K562 (cell line): ENCODE data around the gene DNASE1L3. TPM values are rescaled to one million over a fixed set of nuclear protein-coding genes. Genes with fewer than 3 reads are reported as not detected.

Experiments
- ATAC-seq: fragments of 200-7000 bp; cut with Tn5 transposase; 3 replicates; pipeline ENCODE4 v1.9.1; 2020; ENCODE audit warnings: moderate library complexity
- BruUV-seq: library from RNA; stranded (reverse); fragments of 400-500 nt; replicated peaks from 2 replicates; lab custom pipeline; 2021; lab: Mats Ljungman, UMichigan
- CTCF ChIA-PET: fragments of 300-600 bp; formaldehyde crosslinking; extraction: SDS; loops from one replicate; lab custom pipeline; 2021; ENCODE audit warnings: low intra/inter-chr PET ratio; lab: Yijun Ruan, JAX
- POLR2A ChIA-PET: fragments of 300-600, 350-650 bp; sonication (Branson Sonifier 250); formaldehyde crosslinking; extraction: SDS; loops from one replicate; lab custom pipeline; 2021; ENCODE audit warnings: antibody characterized with exemption, inconsistent platforms; lab: Yijun Ruan, JAX
- DNase-seq, 4 experiments: peaks; one replicate each; pipeline versions ENCODE4 v3.0.0 to v3.0.0-alpha.2; 2011 to 2018; ENCODE audit warnings: low spot score in 3 of 4, mixed read lengths in 3 of 4; ENCODE audit errors: extremely low read depth in 1 of 4
- FAIRE-seq: peaks from 2 replicates; lab custom pipeline; 2011; peaks lifted over from hg19 to GRCh38; lab: Jason Lieb, UNC
- H2AFZ ChIP-seq: 2 replicates; pipeline ENCODE4 v1.6.0; 2011; ENCODE audit warnings: low read depth, low read length, control low read depth, inconsistent platforms
- H3K27ac ChIP-seq: fragments of 200-600 bp; 3 replicates; pipeline ENCODE4 v1.8.0; 2011; ENCODE audit warnings: low read depth, mild to moderate bottlenecking, control low read depth, inconsistent platforms, low read length, moderate library complexity, mixed read lengths; ENCODE audit errors: extremely low read depth
- H3K27me3 ChIP-seq, 2 experiments: fragments of 300-600 bp in 1 of 2; 2 replicates in 1 of 2; 3 replicates in 1 of 2; pipeline versions ENCODE4 v1.6.0 to v1.8.0; 2011; ENCODE audit warnings: inconsistent platforms in 2 of 2, low read length in 2 of 2, mild to moderate bottlenecking in 1 of 2, mixed read lengths in 1 of 2, moderate library complexity in 1 of 2; ENCODE audit not compliant: control insufficient read depth in 2 of 2, insufficient read depth in 2 of 2
- H3K36me3 ChIP-seq: fragments of 300-600 bp; 3 replicates; pipeline ENCODE4 v1.8.0; 2011; ENCODE audit warnings: mild to moderate bottlenecking, low read length, inconsistent platforms; ENCODE audit not compliant: control insufficient read depth, insufficient read depth
- H3K4me1 ChIP-seq, 2 experiments: fragments of 200-600 bp in 1 of 2; replicated peaks in 1 of 2; 2 replicates in 1 of 2; 3 replicates in 1 of 2; pipeline versions ENCODE4 v1.5.1 to v1.8.0; 2011; ENCODE audit warnings: inconsistent platforms in 2 of 2, low read length in 2 of 2, mild to moderate bottlenecking in 1 of 2, mixed read lengths in 1 of 2, moderate library complexity in 1 of 2; ENCODE audit not compliant: control insufficient read depth in 2 of 2, insufficient read depth in 2 of 2
- H3K4me2 ChIP-seq: 2 replicates; pipeline ENCODE4 v1.6.1; 2011; ENCODE audit warnings: low read length, control low read depth, inconsistent platforms, mixed read lengths; ENCODE audit not compliant: insufficient read depth
- H3K4me3 ChIP-seq: fragments of 200-600 bp; sonication (generic), shearing (Covaris generic); 2 replicates; pipeline ENCODE4 v1.5.1; 2016; ENCODE audit warnings: control low read depth, inconsistent platforms
- H3K79me2 ChIP-seq: fragments of 200-600 bp; 3 replicates; pipeline ENCODE4 v1.8.0; 2011; ENCODE audit warnings: low read length, inconsistent platforms; ENCODE audit not compliant: control insufficient read depth, insufficient read depth
- H3K9ac ChIP-seq, 2 experiments: 2 replicates each; pipeline versions ENCODE4 v1.6.0 to v1.6.1; 2011; ENCODE audit warnings: low read depth in 2 of 2, low read length in 2 of 2, control low read depth in 1 of 2, inconsistent platforms in 1 of 2, mild to moderate bottlenecking in 1 of 2, mixed read lengths in 1 of 2; ENCODE audit not compliant: insufficient read depth in 1 of 2
- H3K9me1 ChIP-seq: one replicate; pipeline ENCODE4 v1.6.0; 2011; ENCODE audit warnings: inconsistent platforms, mild to moderate bottlenecking, low read length, moderate library complexity; ENCODE audit not compliant: control insufficient read depth, insufficient read depth
- H3K9me3 ChIP-seq: replicated peaks from 2 replicates; pipeline ENCODE4 v1.5.1; 2011; ENCODE audit warnings: low read depth, low read length, inconsistent platforms; ENCODE audit not compliant: control insufficient read depth, insufficient read depth
- H4K20me1 ChIP-seq: replicated peaks from 2 replicates; pipeline ENCODE4 v1.6.1; 2011; ENCODE audit warnings: low read length, inconsistent platforms, mixed read lengths; ENCODE audit not compliant: control insufficient read depth, insufficient read depth
- BCLAF1 ChIP-seq, 2 experiments: fragments of 450-650 bp in 1 of 2; IDR thresholded peaks; 2 replicates each; pipeline ENCODE4 v1.6.1; 2011 to 2017; ENCODE audit warnings: low read depth in 2 of 2, antibody characterized with exemption in 1 of 2, borderline replicate concordance in 1 of 2, low read length in 1 of 2, mild to moderate bottlenecking in 1 of 2, mixed read lengths in 1 of 2; ENCODE audit not compliant: control insufficient read depth in 1 of 2
- E2F6 ChIP-seq, 2 experiments: IDR thresholded peaks; 2 replicates each; pipeline ENCODE4 v1.6.1; 2011; ENCODE audit warnings: borderline replicate concordance in 1 of 2, control low read depth in 1 of 2, low read depth in 1 of 2, low read length in 1 of 2, mild to moderate bottlenecking in 1 of 2, mixed read lengths in 1 of 2, moderate library complexity in 1 of 2; ENCODE audit not compliant: insufficient read depth in 1 of 2, insufficient read length in 1 of 2, poor library complexity in 1 of 2, severe bottlenecking in 1 of 2; ENCODE audit errors: extremely low read depth in 1 of 2
- MCM3 ChIP-seq: fragments of 450-650 bp; IDR thresholded peaks from 2 replicates; pipeline ENCODE4 v1.6.1; 2016
- MIER1 ChIP-seq: fragments of 450-650 bp; IDR thresholded peaks from 2 replicates; pipeline ENCODE4 v1.6.1; 2016; ENCODE audit warnings: antibody characterized with exemption, mild to moderate bottlenecking, low read depth
- RBM17 ChIP-seq: fragments of 200-400 bp; formaldehyde crosslinking; IDR thresholded peaks from 2 replicates; pipeline ENCODE4 v1.6.1; 2017; ENCODE audit warnings: low read depth, mild to moderate bottlenecking, low read length, borderline replicate concordance
- SNRNP70 ChIP-seq: fragments of 200-400 bp; formaldehyde crosslinking; optimal IDR thresholded peaks from 2 replicates; pipeline ENCODE3; 2017; ENCODE audit warnings: low read depth, low read length
- SREBF1 ChIP-seq: fragments of 150-350 bp; IDR thresholded peaks from 2 replicates; pipeline ENCODE4 v1.6.1; 2014; ENCODE audit warnings: antibody characterized with exemption, low read depth, low read length, borderline replicate concordance
- ZBTB8A ChIP-seq: fragments of 450-650 bp; IDR thresholded peaks from 2 replicates; pipeline ENCODE4 v1.6.1; 2018; ENCODE audit warnings: mild to moderate bottlenecking, moderate library complexity; ENCODE audit not compliant: partially characterized antibody
- ZNF184 ChIP-seq: sonication (generic); formaldehyde crosslinking; IDR thresholded peaks from 2 replicates; pipeline ENCODE4 v1.5.0; 2020; ENCODE audit warnings: missing genetic modification reagents
- ZNF408 ChIP-seq: fragments of 250-450 bp; sonication (Bioruptor Pico); IDR thresholded peaks from 2 replicates; pipeline ENCODE4 v1.4.0; 2020; ENCODE audit warnings: low read depth, mild to moderate bottlenecking, moderate library complexity
- ZNF586 ChIP-seq: fragments of 450-650 bp; formaldehyde crosslinking; conservative IDR thresholded peaks from 2 replicates; pipeline ENCODE4 v1.4.0; 2020; ENCODE audit warnings: mild to moderate bottlenecking, moderate library complexity
- WGBS: fragments of 100-300 bp; shearing (Covaris generic); methylation state at CpG from one replicate; pipeline ENCODE4 v1.1.6; 2016; ENCODE audit warnings: low coverage, mixed read lengths; ENCODE audit not compliant: insufficient coverage; ENCODE audit errors: missing lambda C conversion rate; 5-methylcytosine and 5-hydroxymethylcytosine counted together
- in situ Hi-C: fragments of 300-500 bp; cut with MboI; formaldehyde crosslinking; loops from 4 replicates; pipeline ENCODE4 v1.15.0; 2018; ENCODE audit warnings: inconsistent platforms, mixed read lengths
- intact Hi-C: fragments of 100-400 bp; cut with micrococcal nuclease; formaldehyde crosslinking; loops from 2 replicates; pipeline ENCODE4 v1.14.2; 2022
- polyA plus RNA-seq, 8 experiments: library from polyadenylated mRNA; depleted of rRNA in 4 of 8; stranded (reverse) in 5 of 8; unstranded in 3 of 8; fragments of >200 nt; fragmentation: Nextera tagmentation in 2 of 8; fragmentation: Illumina TruSeq in 1 of 8; extraction: Ambion mirVana in 2 of 8; extraction: Trizol in 1 of 8; gene quantifications; 2 replicates each; pipeline versions ENCODE4 v1.2.1 to v1.2.3, GENCODE V29; 2011 to 2014; ENCODE audit warnings: inconsistent platforms in 1 of 8, missing spikeins in 1 of 8
- total RNA-seq, 7 experiments: library from RNA; depleted of rRNA in 6 of 7; stranded (reverse); fragments of >200 nt in 6 of 7; fragmentation: Illumina TruSeq in 2 of 7; extraction: Trizol in 2 of 7; gene quantifications; 2 replicates each; pipeline versions ENCODE4 v1.2.1 to v1.2.3, GENCODE V29; 2011 to 2021; ENCODE audit warnings: low replicate concordance in 1 of 7

DNASE1L3 gene
- total and polyA plus RNA-seq, 9 of the 15 experiments (the other 6 are each of a cell fraction or from before 2014, with no cell fraction given), result 0.06 TPM; not detected in 8

GRCh38 chr3:58197588-58197987 is 13.2 kb downstream of the DNASE1L3 start:
- TF ChIP-seq RBM17 (no peak), ZBTB8A (no peak), ZNF586 (CRISPR knock-in tag) (no peak), SREBF1 (no peak), SNRNP70 (no peak)
- intact Hi-C loops, result no loop called here
- Histone ChIP-seq H3K27me3 (peaks cover 0 to 12% of the 10 kb centered on the region in 2 experiments; a peak in 3 of 5 replicates), H3K27ac (no peak overlapping the region), H3K4me2 (no peak overlapping the region), H3K9me3 (no peaks in the 10 kb centered on the region), H4K20me1 (no peaks in the 10 kb centered on the region), H3K9me1 (no peaks in the 10 kb centered on the region), H3K79me2 (no peaks in the 10 kb centered on the region), H3K4me3 (no peak overlapping the region), H3K36me3 (no peaks in the 10 kb centered on the region), H3K4me1 (no peaks in the 10 kb centered on the region; a peak in 1 of 5 replicates), H3K9ac (no peak overlapping the region), H2AFZ (no peak overlapping the region)
- no peak for DNase-seq
- in situ Hi-C loops, result no loop called here
- ChIA-PET CTCF (no interaction called here), POLR2A (no interaction called here)
- 23% methylated on average over 6 of the region's 10 CpGs for WGBS
- no peak for ATAC-seq
- no TSS peak for BruUV-seq
- no peak for FAIRE-seq

- Histone ChIP-seq H3K27ac (no peak overlapping the region), H3K27me3 (no peaks in the 10 kb centered on the region; a peak in 1 of 5 replicates), H3K4me1 (peaks cover 4 to 6% of the 10 kb centered on the region in 2 experiments), H3K4me3 (no peak overlapping the region), H3K9ac (no peak overlapping the region), H3K4me2 (no peak overlapping the region), H3K36me3 (no peaks in the 10 kb centered on the region), H3K9me3 (no peaks in the 10 kb centered on the region), H2AFZ (no peak overlapping the region), H3K9me1 (no peaks in the 10 kb centered on the region), H3K79me2 (no peaks in the 10 kb centered on the region), H4K20me1 (no peaks in the 10 kb centered on the region)
- no TSS peak for BruUV-seq
- no peak for ATAC-seq
- ChIA-PET CTCF (no interaction called here), POLR2A (no interaction called here)
- intact Hi-C loops (no loop called here), in situ Hi-C loops (no loop called here)
- FAIRE-seq, result no peak
- WGBS, result 43% methylated on average over 11 of the region's 12 CpGs
- DNase-seq, result no peak
- TF ChIP-seq ZNF408 (CRISPR knock-in tag), result no peak
- no peak for TF ChIP-seq BCLAF1 (IDR thresholded peaks at IDR 0.05; ENCODE audit: borderline replicate concordance in 1 of 2, control insufficient read depth in 1 of 2, low read depth in 2 of 2, low read length in 1 of 2)
- TF ChIP-seq MCM3, result no peak
- no peak for TF ChIP-seq ZNF184 (CRISPR knock-in tag)
- no peak for TF ChIP-seq MIER1
- TF ChIP-seq E2F6 (IDR thresholded peaks at IDR 0.05; ENCODE audit: borderline replicate concordance in 1 of 2, extremely low read depth in 1 of 2, insufficient read depth in 1 of 2, insufficient read length in 1 of 2, low read depth in 1 of 2, low read length in 1 of 2, poor library complexity in 1 of 2, severe bottlenecking in 1 of 2), result no peak
Measured at GRCh38 chr3:58193682-58194407, 16.9 kb downstream of the DNASE1L3 start.
